SK-N-SH (cell line): ENCODE results near the gene COL23A1. TPM values are rescaled to one million over a fixed set of nuclear protein-coding genes. Genes with fewer than 3 reads are reported as not detected.

Experiments used
- CTCF ChIA-PET: fragments of 300-600, 350-600 bp; formaldehyde crosslinking; extraction: SDS; loops from one replicate; lab custom pipeline; 2021; lab: Yijun Ruan, JAX
- POLR2A ChIA-PET: fragments of 350-600 bp; sonication (Branson Sonifier 250); formaldehyde crosslinking; extraction: SDS; loops from one replicate; lab custom pipeline; 2020; ENCODE audit warnings: antibody characterized with exemption, inconsistent platforms; lab: Yijun Ruan, JAX
- DNase-seq: peaks from one replicate; pipeline ENCODE4 v3.0.0; 2012
- H2AFZ ChIP-seq: fragments of 200-600 bp; sonication (generic); 2 replicates; pipeline ENCODE4 v1.8.1; 2016; ENCODE audit warnings: antibody characterized with exemption, mild to moderate bottlenecking, low read depth
- H3F3A ChIP-seq: fragments of 200-600 bp; sonication (generic); replicated peaks from 2 replicates; pipeline ENCODE3; 2016; ENCODE audit warnings: antibody characterized with exemption, mild to moderate bottlenecking; ENCODE audit not compliant: insufficient read depth
- H3K27ac ChIP-seq, 2 experiments: fragments of 200-500 bp in 1 of 2; fragments of 200-600 bp in 1 of 2; sonication (Bioruptor generic) in 1 of 2; sonication (generic), shearing (Covaris generic) in 1 of 2; 2 replicates each; pipeline versions ENCODE4 v1.5.1 to v1.6.1; 2014 to 2016; ENCODE audit warnings: low read depth in 2 of 2, inconsistent platforms in 1 of 2, low read length in 1 of 2, mild to moderate bottlenecking in 1 of 2, mixed read lengths in 1 of 2
- H3K27me3 ChIP-seq: fragments of 200-600 bp; sonication (generic), shearing (Covaris generic); 2 replicates; pipeline ENCODE4 v1.6.1; 2016; ENCODE audit warnings: mixed run types; ENCODE audit not compliant: insufficient read depth
- H3K36me3 ChIP-seq, 2 experiments: fragments of 200-500 bp in 1 of 2; fragments of 200-600 bp in 1 of 2; sonication (Bioruptor generic) in 1 of 2; sonication (generic) in 1 of 2; replicated peaks in 1 of 2; 2 replicates each; pipeline versions ENCODE3 to v1.5.1; 2014 to 2016; ENCODE audit warnings: low read length in 1 of 2, mild to moderate bottlenecking in 1 of 2; ENCODE audit not compliant: insufficient read depth in 2 of 2, control insufficient read depth in 1 of 2
- H3K4me1 ChIP-seq, 2 experiments: fragments of 200-500 bp in 1 of 2; fragments of 200-600 bp in 1 of 2; sonication (Bioruptor generic) in 1 of 2; sonication (generic), shearing (Covaris generic) in 1 of 2; 2 replicates each; pipeline versions ENCODE4 v1.5.1 to v1.6.1; 2014 to 2016; ENCODE audit warnings: low read depth in 1 of 2, low read length in 1 of 2, mixed run types in 1 of 2; ENCODE audit not compliant: insufficient read depth in 2 of 2, control insufficient read depth in 1 of 2
- H3K4me2 ChIP-seq: fragments of 200-600 bp; sonication (generic), shearing (Covaris generic); 2 replicates; pipeline ENCODE4 v1.6.1; 2017; ENCODE audit warnings: mixed run types
- H3K4me3 ChIP-seq, 2 experiments: fragments of 200-500 bp in 1 of 2; fragments of 200-600 bp in 1 of 2; sonication (Bioruptor generic) in 1 of 2; sonication (generic), shearing (Covaris generic) in 1 of 2; 2 replicates each; pipeline versions ENCODE4 v1.5.1 to v1.8.1; 2014 to 2016; ENCODE audit warnings: low read depth in 2 of 2, inconsistent platforms in 1 of 2, low read length in 1 of 2, mild to moderate bottlenecking in 1 of 2, mixed read lengths in 1 of 2, moderate library complexity in 1 of 2
- H3K79me2 ChIP-seq: fragments of 200-600 bp; sonication (generic); 2 replicates; pipeline ENCODE4 v1.8.1; 2017; ENCODE audit warnings: mild to moderate bottlenecking; ENCODE audit not compliant: insufficient read depth
- H3K9ac ChIP-seq: fragments of 200-600 bp; sonication (generic); 2 replicates; pipeline ENCODE4 v1.6.1; 2017; ENCODE audit warnings: mixed run types
- H3K9me2 ChIP-seq: fragments of 200-600 bp; sonication (generic); 2 replicates; pipeline ENCODE4 v1.6.1; 2017; ENCODE audit warnings: mixed run types
- H3K9me3 ChIP-seq: fragments of 200-600 bp; sonication (generic); 2 replicates; pipeline ENCODE4 v1.6.1; 2017; ENCODE audit warnings: mixed run types, mild to moderate bottlenecking, moderate library complexity
- H4K20me1 ChIP-seq: fragments of 200-600 bp; sonication (generic); 2 replicates; pipeline ENCODE4 v1.6.1; 2017; ENCODE audit warnings: mild to moderate bottlenecking, mixed run types; ENCODE audit not compliant: insufficient read depth
- ELF1 ChIP-seq: IDR thresholded peaks from 2 replicates; pipeline ENCODE4 v1.4.0; 2012
- EP300 ChIP-seq, 2 experiments: IDR thresholded peaks; 2 replicates each; pipeline versions ENCODE4 v1.4.0 to v1.6.1; 2012; ENCODE audit warnings: borderline replicate concordance in 1 of 2, low read depth in 1 of 2, low read length in 1 of 2
- EZH2phosphoT487 ChIP-seq: fragments of 200-600 bp; sonication (generic); IDR thresholded peaks from 2 replicates; pipeline ENCODE4 v1.6.1; 2017; ENCODE audit warnings: low read depth, mixed run types, mild to moderate bottlenecking, antibody characterized with exemption, moderate library complexity, borderline replicate concordance
- FOSL2 ChIP-seq: IDR thresholded peaks from 2 replicates; pipeline ENCODE4 v1.4.0; 2012; ENCODE audit warnings: low read depth, mild to moderate bottlenecking, moderate library complexity, borderline replicate concordance
- FOXJ3 ChIP-seq: sonication (generic); formaldehyde crosslinking; IDR thresholded peaks from 2 replicates; pipeline ENCODE4 v1.5.1; 2020; ENCODE audit warnings: mild to moderate bottlenecking, missing genetic modification reagents
- FOXM1 ChIP-seq: IDR thresholded peaks from 2 replicates; pipeline ENCODE4 v1.4.0; 2012; ENCODE audit warnings: low read depth, mild to moderate bottlenecking
- JUND ChIP-seq: IDR thresholded peaks from 2 replicates; pipeline ENCODE4 v1.4.0; 2012
- MEF2A ChIP-seq: IDR thresholded peaks from 2 replicates; pipeline ENCODE4 v1.4.0; 2012; ENCODE audit warnings: low read depth, borderline replicate concordance
- NFIC ChIP-seq: IDR thresholded peaks from 2 replicates; pipeline ENCODE4 v1.4.0; 2012; ENCODE audit warnings: borderline replicate concordance
- NRF1 ChIP-seq: IDR thresholded peaks from 2 replicates; pipeline ENCODE4 v1.6.1; 2012; ENCODE audit warnings: low read depth, mild to moderate bottlenecking, low read length
- RFX5 ChIP-seq: IDR thresholded peaks from 2 replicates; pipeline ENCODE4 v1.6.1; 2012; ENCODE audit warnings: mild to moderate bottlenecking, improper control_type of control experiment, low read length
- SMC3 ChIP-seq: IDR thresholded peaks from 2 replicates; pipeline ENCODE4 v1.6.1; 2012; ENCODE audit warnings: low read depth, low read length, improper control_type of control experiment
- TAF1 ChIP-seq: IDR thresholded peaks from 2 replicates; pipeline ENCODE4 v1.6.1; 2012; ENCODE audit warnings: low read depth, mild to moderate bottlenecking, low read length, moderate library complexity, borderline replicate concordance
- TCF12 ChIP-seq: IDR thresholded peaks from 2 replicates; pipeline ENCODE4 v1.4.0; 2012
- YY1 ChIP-seq: IDR thresholded peaks from 2 replicates; pipeline ENCODE4 v1.4.0; 2012; ENCODE audit warnings: low read depth, mild to moderate bottlenecking
- WGBS: methylation state at CpG from one replicate; pipeline ENCODE4 v1.1.6; 2017; ENCODE audit warnings: low lambda C conversion rate; 5-methylcytosine and 5-hydroxymethylcytosine counted together
- polyA plus RNA-seq, 3 experiments: library from polyadenylated mRNA; depleted of rRNA; stranded (reverse); fragments of >200 nt; gene quantifications; 2 replicates each; pipeline ENCODE4 v1.2.3, GENCODE V29; 2012
- TF ChIP-seq, protein P1 (sequence below): fragments of 150-350 bp; IDR thresholded peaks from 2 replicates; pipeline ENCODE4 v1.6.1; 2017; ENCODE audit warnings: antibody characterized with exemption, low read length, low read depth, borderline replicate concordance
- TF ChIP-seq, protein P2 (sequence below): fragments of 150-350 bp; IDR thresholded peaks from 2 replicates; pipeline ENCODE4 v1.6.1; 2016; ENCODE audit warnings: mild to moderate bottlenecking, low read depth, low read length
- TF ChIP-seq, protein P3 (sequence below): IDR thresholded peaks from 2 replicates; pipeline ENCODE4; 2012
- TF ChIP-seq, protein P4 (sequence below): IDR thresholded peaks from 2 replicates; pipeline ENCODE4 v1.4.0; 2012; ENCODE audit warnings: low read depth, borderline replicate concordance

The COL23A1 gene
- polyA plus RNA-seq, 1 of the 3 experiments (the other 2 are of a cell fraction): 0.10 TPM

DNA sequence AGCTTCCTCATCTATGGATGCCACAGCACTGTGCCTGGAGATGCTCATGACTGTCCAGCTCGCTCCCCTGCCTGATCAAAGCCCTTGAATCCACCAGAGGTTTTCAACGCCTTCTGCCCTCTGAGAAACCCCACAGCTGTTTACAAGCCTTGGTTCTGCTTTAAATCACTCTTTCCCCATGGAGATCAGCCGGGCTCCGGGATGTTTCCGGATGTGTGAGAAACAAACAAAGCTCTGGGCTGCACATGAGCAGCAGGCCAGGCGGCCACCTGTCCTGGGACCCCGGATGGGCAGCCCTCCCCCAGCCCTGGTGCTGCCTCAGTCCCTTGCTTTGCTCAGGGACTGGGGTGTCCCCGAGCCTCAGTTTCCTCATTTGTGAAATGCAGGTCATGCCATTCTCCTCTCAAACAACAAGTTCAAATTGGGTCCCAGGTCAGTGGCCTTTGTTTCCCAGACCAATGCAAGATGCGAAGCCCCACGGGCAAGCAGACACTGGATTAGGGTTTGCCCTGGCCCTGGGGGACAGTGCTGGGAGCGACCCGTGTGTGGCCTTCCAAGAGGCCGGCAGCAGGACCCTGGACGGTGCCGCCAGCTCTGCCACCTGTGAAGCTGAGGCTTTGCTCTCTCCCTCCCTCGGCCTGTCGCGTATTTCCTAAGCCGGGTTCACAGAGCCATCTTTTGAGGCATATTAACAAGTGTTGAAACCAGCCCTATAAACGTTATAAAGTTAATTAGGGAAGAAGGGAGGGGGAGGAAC, 315.2 kb downstream of the COL23A1 start:
- Histone ChIP-seq H3K27me3 (no peaks in the 10 kb centered on the region), H3K4me1 (peaks cover 0 to 15% of the 10 kb centered on the region in 2 experiments; a peak in 1 of 4 replicates), H3K27ac (no peak overlapping the region; a peak in 1 of 4 replicates), H3K79me2 (no peaks in the 10 kb centered on the region), H3F3A (no peaks in the 10 kb centered on the region), H4K20me1 (no peaks in the 10 kb centered on the region), H3K4me3 (no peak overlapping the region), H3K36me3 (no peaks in the 10 kb centered on the region), H3K9me2 (no peaks in the 10 kb centered on the region), H3K4me2 (no peak overlapping the region), H3K9me3 (no peaks in the 10 kb centered on the region), H2AFZ (no peak overlapping the region), H3K9ac (no peak overlapping the region)
- WGBS: 65% methylated on average over 12 of the region's 20 CpGs
- TF ChIP-seq EP300 (IDR thresholded peaks at IDR 0.05; ENCODE audit: borderline replicate concordance in 1 of 2, low read depth in 1 of 2, low read length in 1 of 2) (no peak), SMC3 (no peak), TCF12 (no peak), NFIC (no peak), FOXM1 (no peak), EZH2phosphoT487 (no peak), MEF2A (no peak), FOSL2 (no peak), TAF1 (no peak), JUND (no peak), YY1 (no peak)
- TF ChIP-seq, protein P1, sequence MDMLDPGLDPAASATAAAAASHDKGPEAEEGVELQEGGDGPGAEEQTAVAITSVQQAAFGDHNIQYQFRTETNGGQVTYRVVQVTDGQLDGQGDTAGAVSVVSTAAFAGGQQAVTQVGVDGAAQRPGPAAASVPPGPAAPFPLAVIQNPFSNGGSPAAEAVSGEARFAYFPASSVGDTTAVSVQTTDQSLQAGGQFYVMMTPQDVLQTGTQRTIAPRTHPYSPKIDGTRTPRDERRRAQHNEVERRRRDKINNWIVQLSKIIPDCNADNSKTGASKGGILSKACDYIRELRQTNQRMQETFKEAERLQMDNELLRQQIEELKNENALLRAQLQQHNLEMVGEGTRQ: no peak
- CTCF ChIA-PET: interaction anchor here (0.6 to 3.0 kb wide), 5 partner anchors 9 to 315 kb away, joined by 3 to 20 read pairs (median 10); partner anchors contain the start of gene COL23A1
- POLR2A ChIA-PET: no interaction called here
- no peak for DNase-seq

DNA sequence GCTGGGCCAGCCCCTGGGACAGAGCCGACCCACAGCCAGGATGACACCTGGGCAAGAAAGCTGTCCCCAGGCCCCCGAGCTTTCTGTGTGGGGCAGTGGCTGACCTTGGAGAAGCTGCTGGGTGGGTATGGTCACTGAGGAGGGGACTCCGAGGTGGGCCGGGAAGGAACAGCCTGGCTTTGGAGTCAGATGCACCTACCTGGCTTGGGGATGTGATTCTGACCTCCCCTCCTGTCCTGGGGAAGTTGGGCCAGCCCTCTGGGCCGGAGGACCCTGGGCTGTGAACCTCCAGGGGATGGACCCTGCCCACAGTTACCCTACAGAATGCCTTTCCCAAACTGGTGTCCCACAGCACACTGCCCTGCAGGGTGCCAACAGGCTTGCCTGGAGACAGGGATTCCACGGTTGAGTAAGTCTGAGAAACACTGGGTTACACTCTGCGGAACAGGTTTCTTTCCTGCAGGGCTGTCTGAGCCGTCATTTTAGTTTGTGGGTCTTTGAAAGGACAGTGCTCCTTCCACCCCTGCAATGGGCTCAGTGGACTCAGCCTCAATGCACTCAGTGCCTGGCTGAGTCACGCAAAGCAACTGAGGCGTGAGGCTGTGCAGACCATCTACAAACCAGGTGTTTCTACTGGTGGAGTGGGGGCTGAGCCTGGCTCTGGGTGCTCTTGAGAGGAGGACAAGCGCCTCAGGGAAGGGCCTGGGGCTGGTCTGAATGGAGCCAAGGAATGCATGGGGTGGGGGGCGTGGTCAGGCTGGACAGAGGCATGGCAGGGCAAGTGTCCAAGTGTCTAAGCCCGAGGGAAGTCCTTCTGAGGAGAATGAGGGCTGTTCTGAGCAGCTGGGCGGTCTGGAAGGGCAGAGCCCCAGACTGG, 316.3 kb downstream of the COL23A1 start:
- no peak overlapping the region for H2AFZ ChIP-seq
- DNase-seq: no peak
- no peaks in the 10 kb centered on the region for H3K9me2 ChIP-seq
- H3K4me2 ChIP-seq: no peak overlapping the region
- POLR2A ChIA-PET: no interaction called here
- H3K9ac ChIP-seq: no peak overlapping the region
- no peaks in the 10 kb centered on the region for H3F3A ChIP-seq
- H4K20me1 ChIP-seq: no peaks in the 10 kb centered on the region
- no peaks in the 10 kb centered on the region for H3K36me3 ChIP-seq
- peaks cover 0 to 6% of the 10 kb centered on the region in 2 experiments; a peak in 1 of 4 replicates for H3K4me1 ChIP-seq
- no peak overlapping the region for H3K4me3 ChIP-seq
- no peaks in the 10 kb centered on the region for H3K27me3 ChIP-seq
- H3K79me2 ChIP-seq: no peaks in the 10 kb centered on the region
- 44% methylated on average over 8 of the region's 14 CpGs for WGBS
- no peaks in the 10 kb centered on the region for H3K9me3 ChIP-seq
- no peak overlapping the region; a peak in 1 of 4 replicates for H3K27ac ChIP-seq
- CTCF ChIA-PET: interaction anchor here (2.2 to 3.0 kb wide), 3 partner anchors 10 to 316 kb away, joined by 10 to 20 read pairs (median 11); partner anchors contain the start of gene COL23A1
- TF ChIP-seq ELF1: no peak
- TF ChIP-seq NFIC: no peak
- TF ChIP-seq, protein P2, sequence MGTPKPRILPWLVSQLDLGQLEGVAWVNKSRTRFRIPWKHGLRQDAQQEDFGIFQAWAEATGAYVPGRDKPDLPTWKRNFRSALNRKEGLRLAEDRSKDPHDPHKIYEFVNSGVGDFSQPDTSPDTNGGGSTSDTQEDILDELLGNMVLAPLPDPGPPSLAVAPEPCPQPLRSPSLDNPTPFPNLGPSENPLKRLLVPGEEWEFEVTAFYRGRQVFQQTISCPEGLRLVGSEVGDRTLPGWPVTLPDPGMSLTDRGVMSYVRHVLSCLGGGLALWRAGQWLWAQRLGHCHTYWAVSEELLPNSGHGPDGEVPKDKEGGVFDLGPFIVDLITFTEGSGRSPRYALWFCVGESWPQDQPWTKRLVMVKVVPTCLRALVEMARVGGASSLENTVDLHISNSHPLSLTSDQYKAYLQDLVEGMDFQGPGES: no peak
- TF ChIP-seq, protein P1: no peak
- TF ChIP-seq, protein P3, sequence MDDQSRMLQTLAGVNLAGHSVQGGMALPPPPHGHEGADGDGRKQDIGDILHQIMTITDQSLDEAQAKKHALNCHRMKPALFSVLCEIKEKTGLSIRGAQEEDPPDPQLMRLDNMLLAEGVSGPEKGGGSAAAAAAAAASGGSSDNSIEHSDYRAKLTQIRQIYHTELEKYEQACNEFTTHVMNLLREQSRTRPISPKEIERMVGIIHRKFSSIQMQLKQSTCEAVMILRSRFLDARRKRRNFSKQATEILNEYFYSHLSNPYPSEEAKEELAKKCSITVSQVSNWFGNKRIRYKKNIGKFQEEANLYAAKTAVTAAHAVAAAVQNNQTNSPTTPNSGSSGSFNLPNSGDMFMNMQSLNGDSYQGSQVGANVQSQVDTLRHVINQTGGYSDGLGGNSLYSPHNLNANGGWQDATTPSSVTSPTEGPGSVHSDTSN: no peak
- TF ChIP-seq RFX5: no peak
- TF ChIP-seq FOXJ3 (CRISPR knock-in tag): no peak
- no peak for TF ChIP-seq NRF1
- TF ChIP-seq, protein P4, sequence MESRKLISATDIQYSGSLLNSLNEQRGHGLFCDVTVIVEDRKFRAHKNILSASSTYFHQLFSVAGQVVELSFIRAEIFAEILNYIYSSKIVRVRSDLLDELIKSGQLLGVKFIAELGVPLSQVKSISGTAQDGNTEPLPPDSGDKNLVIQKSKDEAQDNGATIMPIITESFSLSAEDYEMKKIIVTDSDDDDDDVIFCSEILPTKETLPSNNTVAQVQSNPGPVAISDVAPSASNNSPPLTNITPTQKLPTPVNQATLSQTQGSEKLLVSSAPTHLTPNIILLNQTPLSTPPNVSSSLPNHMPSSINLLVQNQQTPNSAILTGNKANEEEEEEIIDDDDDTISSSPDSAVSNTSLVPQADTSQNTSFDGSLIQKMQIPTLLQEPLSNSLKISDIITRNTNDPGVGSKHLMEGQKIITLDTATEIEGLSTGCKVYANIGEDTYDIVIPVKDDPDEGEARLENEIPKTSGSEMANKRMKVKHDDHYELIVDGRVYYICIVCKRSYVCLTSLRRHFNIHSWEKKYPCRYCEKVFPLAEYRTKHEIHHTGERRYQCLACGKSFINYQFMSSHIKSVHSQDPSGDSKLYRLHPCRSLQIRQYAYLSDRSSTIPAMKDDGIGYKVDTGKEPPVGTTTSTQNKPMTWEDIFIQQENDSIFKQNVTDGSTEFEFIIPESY: no peak
- TF ChIP-seq TAF1: no peak
